ENCODE measurements around the gene NR3C1. TPM values are rescaled to one million over a fixed set of nuclear protein-coding genes. Genes with fewer than 3 reads are reported as not detected.
A peak's percentile ranks its signal among the peaks of the same experiment; 100 is the strongest.

Gene NR3C1
- total RNA-seq, 1 experiment from 2014 or later, result 16.0 TPM

GRCh38 chr5:143350751-143351602 lies 52.5 kb downstream of the NR3C1 start:
- peak; percentile 57 for ATAC-seq
- no TSS peak for BruUV-seq (replicated peaks)
- no peak overlapping the region for H3K27ac ChIP-seq (ENCODE audit: low read depth, low read length)

GRCh38 chr5:143350341-143350740 lies 53.1 kb downstream of the NR3C1 start:
- intact Hi-C loops (cut with micrococcal nuclease), result no loop called here
- no peak overlapping the region for H3K4me3 ChIP-seq (replicated peaks in 1 of 2; ENCODE audit: low read depth in 1 of 2, low read length in 2 of 2)
- DNase-seq (ENCODE audit: low read depth, low spot score), result no peak
- no peaks in the 10 kb centered on the region for H3K27me3 ChIP-seq (ENCODE audit: insufficient read depth, low read length)
- peaks cover 18 to 35% of the 10 kb centered on the region in 2 experiments for H3K4me1 ChIP-seq (ENCODE audit: control insufficient read depth in 1 of 2, insufficient read depth in 2 of 2, low read length in 2 of 2)
- H4K20me1 ChIP-seq (ENCODE audit: insufficient read depth), result no peaks in the 10 kb centered on the region
- CTCF ChIA-PET, result no interaction called here
- no peaks in the 10 kb centered on the region for H3K36me3 ChIP-seq (ENCODE audit: control insufficient read depth in 1 of 2, insufficient read depth in 2 of 2, low read length in 2 of 2)
- ATAC-seq, result no peak
- H3K27ac ChIP-seq (ENCODE audit: low read depth, low read length), result no peak overlapping the region
- peak overlapping the region; percentile 21 for H3K4me2 ChIP-seq (ENCODE audit: low read length)
- H2AFZ ChIP-seq (ENCODE audit: low read depth, low read length, poor library complexity, severe bottlenecking), result no peak overlapping the region
- no peaks in the 10 kb centered on the region for H3K9me3 ChIP-seq (ENCODE audit: control insufficient read depth in 1 of 2, insufficient read depth in 1 of 2, low read depth in 1 of 2, low read length in 2 of 2)
- POLR2A ChIA-PET, result no interaction called here
- no TSS peak for BruUV-seq (replicated peaks)
- H3K9ac ChIP-seq (ENCODE audit: low read length), result no peak overlapping the region
- H3K79me2 ChIP-seq (ENCODE audit: insufficient read depth, low read length), result no peaks in the 10 kb centered on the region; the same call in 1 of the 2 replicates
- RAD21 ChIA-PET (ENCODE audit: low non-redundant PET in 1 of 2, low total read pairs in 2 of 2, uncharacterized antibody in 2 of 2, unreplicated experiment in 2 of 2), result no interaction called here
- no peaks in the 10 kb centered on the region for H3K9me2 ChIP-seq (ENCODE audit: insufficient read depth)
- TF ChIP-seq, protein P1, sequence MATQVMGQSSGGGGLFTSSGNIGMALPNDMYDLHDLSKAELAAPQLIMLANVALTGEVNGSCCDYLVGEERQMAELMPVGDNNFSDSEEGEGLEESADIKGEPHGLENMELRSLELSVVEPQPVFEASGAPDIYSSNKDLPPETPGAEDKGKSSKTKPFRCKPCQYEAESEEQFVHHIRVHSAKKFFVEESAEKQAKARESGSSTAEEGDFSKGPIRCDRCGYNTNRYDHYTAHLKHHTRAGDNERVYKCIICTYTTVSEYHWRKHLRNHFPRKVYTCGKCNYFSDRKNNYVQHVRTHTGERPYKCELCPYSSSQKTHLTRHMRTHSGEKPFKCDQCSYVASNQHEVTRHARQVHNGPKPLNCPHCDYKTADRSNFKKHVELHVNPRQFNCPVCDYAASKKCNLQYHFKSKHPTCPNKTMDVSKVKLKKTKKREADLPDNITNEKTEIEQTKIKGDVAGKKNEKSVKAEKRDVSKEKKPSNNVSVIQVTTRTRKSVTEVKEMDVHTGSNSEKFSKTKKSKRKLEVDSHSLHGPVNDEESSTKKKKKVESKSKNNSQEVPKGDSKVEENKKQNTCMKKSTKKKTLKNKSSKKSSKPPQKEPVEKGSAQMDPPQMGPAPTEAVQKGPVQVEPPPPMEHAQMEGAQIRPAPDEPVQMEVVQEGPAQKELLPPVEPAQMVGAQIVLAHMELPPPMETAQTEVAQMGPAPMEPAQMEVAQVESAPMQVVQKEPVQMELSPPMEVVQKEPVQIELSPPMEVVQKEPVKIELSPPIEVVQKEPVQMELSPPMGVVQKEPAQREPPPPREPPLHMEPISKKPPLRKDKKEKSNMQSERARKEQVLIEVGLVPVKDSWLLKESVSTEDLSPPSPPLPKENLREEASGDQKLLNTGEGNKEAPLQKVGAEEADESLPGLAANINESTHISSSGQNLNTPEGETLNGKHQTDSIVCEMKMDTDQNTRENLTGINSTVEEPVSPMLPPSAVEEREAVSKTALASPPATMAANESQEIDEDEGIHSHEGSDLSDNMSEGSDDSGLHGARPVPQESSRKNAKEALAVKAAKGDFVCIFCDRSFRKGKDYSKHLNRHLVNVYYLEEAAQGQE (IDR thresholded peaks at IDR 0.05; ENCODE audit: low read depth), result no peak
- TF ChIP-seq CBX3 (IDR thresholded peaks at IDR 0.05; ENCODE audit: low read depth), result no peak
- no peak for TF ChIP-seq CTCF (IDR thresholded peaks at IDR 0.05 in 2 of 3, conservative IDR thresholded peaks at IDR 0.05 in 1 of 3; ENCODE audit: borderline replicate concordance in 1 of 3, insufficient read depth in 1 of 3, low read depth in 2 of 3, low read length in 2 of 3)
- TF ChIP-seq CEBPB (IDR thresholded peaks at IDR 0.05; ENCODE audit: low read depth), result no peak
- TF ChIP-seq ZFX (IDR thresholded peaks at IDR 0.05), result no peak
- TF ChIP-seq, protein P2, sequence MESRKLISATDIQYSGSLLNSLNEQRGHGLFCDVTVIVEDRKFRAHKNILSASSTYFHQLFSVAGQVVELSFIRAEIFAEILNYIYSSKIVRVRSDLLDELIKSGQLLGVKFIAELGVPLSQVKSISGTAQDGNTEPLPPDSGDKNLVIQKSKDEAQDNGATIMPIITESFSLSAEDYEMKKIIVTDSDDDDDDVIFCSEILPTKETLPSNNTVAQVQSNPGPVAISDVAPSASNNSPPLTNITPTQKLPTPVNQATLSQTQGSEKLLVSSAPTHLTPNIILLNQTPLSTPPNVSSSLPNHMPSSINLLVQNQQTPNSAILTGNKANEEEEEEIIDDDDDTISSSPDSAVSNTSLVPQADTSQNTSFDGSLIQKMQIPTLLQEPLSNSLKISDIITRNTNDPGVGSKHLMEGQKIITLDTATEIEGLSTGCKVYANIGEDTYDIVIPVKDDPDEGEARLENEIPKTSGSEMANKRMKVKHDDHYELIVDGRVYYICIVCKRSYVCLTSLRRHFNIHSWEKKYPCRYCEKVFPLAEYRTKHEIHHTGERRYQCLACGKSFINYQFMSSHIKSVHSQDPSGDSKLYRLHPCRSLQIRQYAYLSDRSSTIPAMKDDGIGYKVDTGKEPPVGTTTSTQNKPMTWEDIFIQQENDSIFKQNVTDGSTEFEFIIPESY (IDR thresholded peaks at IDR 0.05; ENCODE audit: extremely low read depth, insufficient replicate concordance, low read length), result no peak
- TF ChIP-seq ELF1 (IDR thresholded peaks at IDR 0.05; ENCODE audit: borderline replicate concordance, low read depth), result no peak
- TF ChIP-seq EGR1 (IDR thresholded peaks at IDR 0.05; ENCODE audit: low read depth), result no peak

More at GRCh38 chr5:143350751-143351602, 52.5 kb downstream of the NR3C1 start:
- DNase-seq (ENCODE audit: low read depth, low spot score), result peak; percentile 27
- Histone ChIP-seq H3K9me3 (ENCODE audit: control insufficient read depth in 1 of 2, insufficient read depth in 1 of 2, low read depth in 1 of 2, low read length in 2 of 2) (no peaks in the 10 kb centered on the region), H2AFZ (ENCODE audit: low read depth, low read length, poor library complexity, severe bottlenecking) (no peak overlapping the region), H3K36me3 (ENCODE audit: control insufficient read depth in 1 of 2, insufficient read depth in 2 of 2, low read length in 2 of 2) (no peaks in the 10 kb centered on the region), H3K27me3 (ENCODE audit: insufficient read depth, low read length) (no peaks in the 10 kb centered on the region), H3K4me2 (ENCODE audit: low read length) (peak overlapping the region; percentile 21), H3K9me2 (ENCODE audit: insufficient read depth) (no peaks in the 10 kb centered on the region), H3K4me1 (ENCODE audit: control insufficient read depth in 1 of 2, insufficient read depth in 2 of 2, low read length in 2 of 2) (peaks cover 23 to 41% of the 10 kb centered on the region in 2 experiments), H3K9ac (ENCODE audit: low read length) (no peak overlapping the region), H3K79me2 (ENCODE audit: insufficient read depth, low read length) (no peaks in the 10 kb centered on the region; the same call in 1 of the 2 replicates), H3K4me3 (replicated peaks in 1 of 2; ENCODE audit: low read depth in 1 of 2, low read length in 2 of 2) (no peak overlapping the region), H4K20me1 (ENCODE audit: insufficient read depth) (no peaks in the 10 kb centered on the region)
- TF ChIP-seq FOSL1 (IDR thresholded peaks at IDR 0.05; ENCODE audit: low read depth), result peak; percentile 56
- peak; percentile 48; the same call in 1 of the 2 replicates for TF ChIP-seq SP1 (IDR thresholded peaks at IDR 0.05; ENCODE audit: low read depth)
- peak; percentile 39; the same call in 1 of the 2 replicates for TF ChIP-seq CEBPB (IDR thresholded peaks at IDR 0.05; ENCODE audit: low read depth)
- no peak for TF ChIP-seq ZFX (IDR thresholded peaks at IDR 0.05)
- TF ChIP-seq TCF7L2 (IDR thresholded peaks at IDR 0.05; ENCODE audit: borderline replicate concordance, extremely low read depth, insufficient read depth, insufficient read length), result peak; percentile 42
- TF ChIP-seq JUND (IDR thresholded peaks at IDR 0.05), result peak; percentile 69
- RAD21 ChIA-PET (ENCODE audit: low non-redundant PET in 1 of 2, low total read pairs in 2 of 2, uncharacterized antibody in 2 of 2, unreplicated experiment in 2 of 2), result no interaction called here
- POLR2A ChIA-PET, result no interaction called here
- intact Hi-C loops (cut with micrococcal nuclease), result no loop called here
- CTCF ChIA-PET, result no interaction called here

Data from HCT116 (cell line).